ENCODE results near the gene CRTC1.

The CRTC1 gene

GRCh38 chr19:18653853-18654252 lies 29.6 kb upstream of the CRTC1 start:
- DNase-seq, result no peak

GRCh38 chr19:18654469-18654868 lies 29.0 kb upstream of the CRTC1 start:
- no peak for DNase-seq

GRCh38 chr19:18655173-18655844 lies 28.2 kb upstream of the CRTC1 start:
- no peak for DNase-seq

- DNase-seq, result no peak
Measured at GRCh38 chr19:18656337-18657086, 27.0 kb upstream of the CRTC1 start.

- DNase-seq, result no peak
Measured at GRCh38 chr19:18657590-18658365, 25.7 kb upstream of the CRTC1 start.

GRCh38 chr19:18658366-18658855 lies 25.1 kb upstream of the CRTC1 start:
- no peak for DNase-seq

GRCh38 chr19:18659281-18660050 lies 24.0 kb upstream of the CRTC1 start:
- DNase-seq, result peak; percentile 79

- DNase-seq, result no peak
Measured at GRCh38 chr19:18660051-18660910, 23.2 kb upstream of the CRTC1 start.

GRCh38 chr19:18660939-18661670 lies 22.4 kb upstream of the CRTC1 start:
- DNase-seq, result no peak

GRCh38 chr19:18662972-18663732 lies 20.3 kb upstream of the CRTC1 start:
- DNase-seq, result no peak

GRCh38 chr19:18663940-18664530 lies 19.4 kb upstream of the CRTC1 start:
- no peak for DNase-seq

- no peak for DNase-seq
Measured at GRCh38 chr19:18665771-18666202, 17.7 kb upstream of the CRTC1 start.

GRCh38 chr19:18666317-18666716 lies 17.2 kb upstream of the CRTC1 start:
- no peak for DNase-seq

GRCh38 chr19:18666784-18667183 lies 16.7 kb upstream of the CRTC1 start:
- DNase-seq, result no peak

GRCh38 chr19:18667531-18668251 lies 15.8 kb upstream of the CRTC1 start:
- DNase-seq, result no peak

GRCh38 chr19:18668252-18668631 lies 15.2 kb upstream of the CRTC1 start:
- no peak for DNase-seq

GRCh38 chr19:18668744-18669523 lies 14.5 kb upstream of the CRTC1 start:
- no peak for DNase-seq

GRCh38 chr19:18669524-18669817 lies 14.0 kb upstream of the CRTC1 start:
- DNase-seq, result no peak

GRCh38 chr19:18669883-18670282 lies 13.6 kb upstream of the CRTC1 start:
- DNase-seq, result no peak

All from right forelimb (tissue), 1 donor.